ENCODE data around the gene PRPF19.

The PRPF19 gene

DNA sequence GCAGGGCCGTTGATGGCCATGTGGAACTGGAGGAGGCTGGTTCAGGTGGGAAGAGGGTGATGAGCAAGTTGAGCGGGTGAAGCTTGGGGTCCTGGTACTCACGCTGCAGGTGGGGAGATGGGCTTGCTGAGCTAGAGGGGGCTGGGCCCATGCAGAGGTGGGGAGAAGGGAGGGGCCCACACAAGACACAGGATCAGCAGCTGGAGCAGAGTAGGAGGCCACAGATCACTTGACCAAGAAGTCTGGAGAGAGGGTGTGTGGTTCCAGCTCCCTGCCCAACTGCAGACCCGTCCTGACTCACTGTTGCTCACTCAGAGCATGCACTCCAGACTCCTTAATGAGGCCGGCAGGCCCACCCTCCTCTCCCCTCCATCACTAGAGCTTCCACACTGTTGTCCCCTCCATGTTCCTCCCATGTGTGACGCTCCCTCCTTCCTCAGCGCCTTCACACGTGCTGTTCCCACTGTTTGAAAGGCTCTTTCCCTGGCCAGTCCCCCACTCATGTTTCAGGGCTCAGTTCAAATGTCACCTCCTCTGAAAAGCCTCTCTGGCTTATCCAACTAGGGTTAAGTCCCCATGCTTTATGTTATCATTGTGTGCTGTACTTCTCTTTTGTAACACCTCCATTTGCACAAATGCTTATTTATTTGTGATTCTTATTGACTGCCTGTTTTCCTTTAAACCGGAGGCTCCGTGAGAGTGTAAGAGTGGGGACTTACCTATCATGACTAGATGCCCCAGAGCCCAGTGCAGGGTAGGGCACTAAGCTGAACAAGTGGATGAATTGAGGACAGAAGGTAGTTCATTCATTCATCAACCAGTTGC, 62.1 kb downstream of the PRPF19 start:
- Histone ChIP-seq H3K27me3 (ENCODE audit: insufficient read depth, low read length, poor library complexity, severe bottlenecking) (no peaks in the 10 kb centered on the region), H3K9me2 (replicated peaks; ENCODE audit: low read depth, low read length) (no peaks in the 10 kb centered on the region), H3K9ac (ENCODE audit: low read depth, low read length, poor library complexity, severe bottlenecking) (peak overlapping the region; percentile 85), H3K36me3 (ENCODE audit: insufficient read depth, low read length) (no peaks in the 10 kb centered on the region), H3K4me2 (ENCODE audit: low read depth, low read length, poor library complexity, severe bottlenecking) (peak overlapping the region; percentile 88), H3K9me3 (ENCODE audit: insufficient read depth, low read depth, low read length) (no peaks in the 10 kb centered on the region), H4K20me1 (ENCODE audit: insufficient read depth, low read length, poor library complexity, severe bottlenecking) (no peaks in the 10 kb centered on the region), H3K4me3 (ENCODE audit: low read length, poor library complexity, severe bottlenecking) (peak overlapping the region; percentile 96), H3K4me1 (ENCODE audit: insufficient read depth, low read length, poor library complexity, severe bottlenecking) (peaks cover 61% of the 10 kb centered on the region), H2AFZ (ENCODE audit: low read length) (no peak overlapping the region), H3K79me2 (ENCODE audit: insufficient read depth, low read length) (peaks cover 53% of the 10 kb centered on the region), H3F3A (ENCODE audit: low read depth) (no peaks in the 10 kb centered on the region)
- TF ChIP-seq CTCF (conservative IDR thresholded peaks at IDR 0.05; ENCODE audit: low read length) = no peak
- TF ChIP-seq EZH2phosphoT487 (IDR thresholded peaks at IDR 0.05; ENCODE audit: borderline replicate concordance) = no peak

DNA sequence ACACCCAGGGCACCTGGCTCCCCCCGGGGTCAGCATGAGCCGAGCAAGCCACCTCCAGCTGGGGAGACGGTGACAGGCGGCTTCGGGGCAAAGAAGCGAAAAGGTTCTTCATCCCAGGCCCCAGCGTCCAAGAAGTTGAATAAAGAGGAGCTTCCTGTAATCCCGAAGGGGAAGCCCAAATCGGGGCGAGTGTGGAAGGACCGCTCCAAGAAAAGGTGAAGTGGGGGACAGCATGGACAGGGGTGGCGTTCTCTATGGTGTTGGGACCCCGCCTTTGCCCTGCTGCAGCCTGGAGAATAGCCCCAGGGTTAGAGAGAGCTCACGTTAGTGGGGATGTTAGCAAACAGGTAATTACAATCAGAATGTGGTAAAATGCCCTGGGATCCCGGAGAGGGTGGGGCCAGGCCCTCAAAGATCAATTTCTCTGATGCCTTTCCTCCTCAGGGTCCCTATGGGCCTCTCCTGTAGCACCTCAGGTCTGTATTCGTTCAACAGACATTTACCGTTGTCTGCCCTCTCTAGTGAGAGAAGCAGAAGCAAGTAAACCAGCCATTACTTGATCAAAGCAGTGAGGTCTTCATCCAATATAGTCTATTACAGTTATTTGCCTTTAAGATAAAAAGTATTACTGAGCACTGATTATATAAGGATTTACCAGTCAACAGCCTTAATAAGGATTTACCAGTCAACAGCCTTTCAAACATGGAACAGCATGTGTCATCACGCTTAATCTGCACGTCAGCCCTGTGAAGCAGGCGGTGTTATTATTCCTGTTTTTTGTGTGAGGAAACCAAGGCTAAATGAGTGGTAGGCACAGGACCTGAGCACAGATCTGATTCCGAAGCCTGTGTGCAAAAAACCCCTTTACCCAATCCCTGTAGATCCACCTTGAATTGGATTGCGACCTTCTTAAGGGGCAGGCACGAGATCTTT, 63.5 kb downstream of the PRPF19 start:
- Histone ChIP-seq H3K4me1 (ENCODE audit: insufficient read depth, low read length, poor library complexity, severe bottlenecking) (peaks cover 51% of the 10 kb centered on the region), H3K4me2 (ENCODE audit: low read depth, low read length, poor library complexity, severe bottlenecking) (peak overlapping the region; percentile 88), H2AFZ (ENCODE audit: low read length) (no peak overlapping the region; the same call in 1 of the 2 replicates), H3K27me3 (ENCODE audit: insufficient read depth, low read length, poor library complexity, severe bottlenecking) (no peaks in the 10 kb centered on the region), H3K4me3 (ENCODE audit: low read length, poor library complexity, severe bottlenecking) (peak overlapping the region; percentile 96), H3F3A (ENCODE audit: low read depth) (no peaks in the 10 kb centered on the region), H3K9ac (ENCODE audit: low read depth, low read length, poor library complexity, severe bottlenecking) (peak overlapping the region; percentile 85), H4K20me1 (ENCODE audit: insufficient read depth, low read length, poor library complexity, severe bottlenecking) (no peaks in the 10 kb centered on the region), H3K79me2 (ENCODE audit: insufficient read depth, low read length) (peaks cover 50% of the 10 kb centered on the region), H3K9me2 (replicated peaks; ENCODE audit: low read depth, low read length) (no peaks in the 10 kb centered on the region), H3K36me3 (ENCODE audit: insufficient read depth, low read length) (no peaks in the 10 kb centered on the region), H3K9me3 (ENCODE audit: insufficient read depth, low read depth, low read length) (no peaks in the 10 kb centered on the region)
- TF ChIP-seq EZH2phosphoT487 (IDR thresholded peaks at IDR 0.05; ENCODE audit: borderline replicate concordance) (no peak), CTCF (conservative IDR thresholded peaks at IDR 0.05; ENCODE audit: low read length) (no peak)

- H2AFZ ChIP-seq (ENCODE audit: low read length) = peak within 1 kb of the TSS; percentile 83
- H3K4me3 ChIP-seq (ENCODE audit: low read length, poor library complexity, severe bottlenecking) = peak within 1 kb of the TSS; percentile 96
- H3K36me3 ChIP-seq (ENCODE audit: insufficient read depth, low read length) = no peaks in the 10 kb centered on the region
- no peaks in the 10 kb centered on the region for H3K9me2 ChIP-seq (replicated peaks; ENCODE audit: low read depth, low read length)
- TF ChIP-seq EZH2phosphoT487 (IDR thresholded peaks at IDR 0.05; ENCODE audit: borderline replicate concordance) (no peak), CTCF (conservative IDR thresholded peaks at IDR 0.05; ENCODE audit: low read length) (no peak)
- no peaks in the 10 kb centered on the region for H4K20me1 ChIP-seq (ENCODE audit: insufficient read depth, low read length, poor library complexity, severe bottlenecking)
- no peaks in the 10 kb centered on the region for H3K9me3 ChIP-seq (ENCODE audit: insufficient read depth, low read depth, low read length)
- peak within 1 kb of the TSS; percentile 88 for H3K4me2 ChIP-seq (ENCODE audit: low read depth, low read length, poor library complexity, severe bottlenecking)
- no peaks in the 10 kb centered on the region for H3F3A ChIP-seq (ENCODE audit: low read depth)
- H3K4me1 ChIP-seq (ENCODE audit: insufficient read depth, low read length, poor library complexity, severe bottlenecking) = peaks cover 55% of the 10 kb centered on the region
- no peaks in the 10 kb centered on the region for H3K27me3 ChIP-seq (ENCODE audit: insufficient read depth, low read length, poor library complexity, severe bottlenecking)
- peak within 1 kb of the TSS; percentile 85 for H3K9ac ChIP-seq (ENCODE audit: low read depth, low read length, poor library complexity, severe bottlenecking)
- peaks cover 44% of the 10 kb centered on the region for H3K79me2 ChIP-seq (ENCODE audit: insufficient read depth, low read length)
These were observed 64.4 kb downstream of the PRPF19 start, which contains the start of gene CCDC86 for GRCh38 chr11:60841797-60842667. Gene CCDC86, plus strand, starts transcription at chr11:60842113. Its CDS starts 12 bp downstream, at chr11:60842125.
